ENCODE results near the gene JMJD4.
"Not testable (repeated sequence)": the region's sequence is repeated elsewhere in the genome, so short reads cannot be mapped to it uniquely, and the experiment has no call there.

The JMJD4 gene

DNA sequence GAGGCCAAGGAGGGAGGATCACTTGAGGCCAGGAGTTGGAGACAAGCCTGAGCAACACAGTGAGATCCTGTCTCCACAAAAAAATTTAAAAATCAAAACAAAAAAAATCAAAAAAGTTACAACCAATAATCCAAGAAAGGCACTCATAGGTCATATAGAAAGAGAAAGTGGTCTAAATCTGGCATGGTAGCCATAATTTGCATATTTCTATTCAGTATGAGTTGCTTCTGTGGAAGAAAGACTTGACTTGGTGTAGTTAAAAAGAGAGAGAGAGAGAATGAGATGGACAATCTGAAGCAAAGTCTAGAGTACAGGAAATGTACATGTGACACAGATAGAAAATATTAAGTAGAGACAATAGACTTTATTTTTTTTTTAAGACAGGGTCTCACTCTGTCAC is 22.5 kb downstream of the JMJD4 start:
- no peak for TF ChIP-seq EZH2 (IDR thresholded peaks at IDR 0.05; ENCODE audit: borderline replicate concordance, low read depth, low read length, severe bottlenecking)
- TF ChIP-seq, protein P1, sequence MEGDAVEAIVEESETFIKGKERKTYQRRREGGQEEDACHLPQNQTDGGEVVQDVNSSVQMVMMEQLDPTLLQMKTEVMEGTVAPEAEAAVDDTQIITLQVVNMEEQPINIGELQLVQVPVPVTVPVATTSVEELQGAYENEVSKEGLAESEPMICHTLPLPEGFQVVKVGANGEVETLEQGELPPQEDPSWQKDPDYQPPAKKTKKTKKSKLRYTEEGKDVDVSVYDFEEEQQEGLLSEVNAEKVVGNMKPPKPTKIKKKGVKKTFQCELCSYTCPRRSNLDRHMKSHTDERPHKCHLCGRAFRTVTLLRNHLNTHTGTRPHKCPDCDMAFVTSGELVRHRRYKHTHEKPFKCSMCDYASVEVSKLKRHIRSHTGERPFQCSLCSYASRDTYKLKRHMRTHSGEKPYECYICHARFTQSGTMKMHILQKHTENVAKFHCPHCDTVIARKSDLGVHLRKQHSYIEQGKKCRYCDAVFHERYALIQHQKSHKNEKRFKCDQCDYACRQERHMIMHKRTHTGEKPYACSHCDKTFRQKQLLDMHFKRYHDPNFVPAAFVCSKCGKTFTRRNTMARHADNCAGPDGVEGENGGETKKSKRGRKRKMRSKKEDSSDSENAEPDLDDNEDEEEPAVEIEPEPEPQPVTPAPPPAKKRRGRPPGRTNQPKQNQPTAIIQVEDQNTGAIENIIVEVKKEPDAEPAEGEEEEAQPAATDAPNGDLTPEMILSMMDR (IDR thresholded peaks at IDR 0.05; ENCODE audit: borderline replicate concordance, extremely low read depth, low read length, poor library complexity, severe bottlenecking): no peak
- peaks cover 10% of the 10 kb centered on the region for H3K9me3 ChIP-seq (ENCODE audit: insufficient read depth, low read length, severe bottlenecking)
- H4K20me1 ChIP-seq (ENCODE audit: insufficient read depth, low read length): no peaks in the 10 kb centered on the region
- no peak overlapping the region for H3K27ac ChIP-seq (ENCODE audit: low read length)
- no peaks in the 10 kb centered on the region for H3K36me3 ChIP-seq (ENCODE audit: insufficient read depth, low read length)
- peaks cover 3% of the 10 kb centered on the region; the same call in 1 of the 2 replicates for H3K4me1 ChIP-seq (ENCODE audit: insufficient read depth, low read length)
- no peak overlapping the region for H2AFZ ChIP-seq (ENCODE audit: low read depth, low read length)
- H3K9ac ChIP-seq (ENCODE audit: low read depth, low read length): no peak overlapping the region
- no peak overlapping the region for H3K4me3 ChIP-seq (ENCODE audit: low read depth in 1 of 2, low read length in 2 of 2)
- H3K79me2 ChIP-seq (ENCODE audit: insufficient read depth, low read length): no peaks in the 10 kb centered on the region
- H3K27me3 ChIP-seq (ENCODE audit: insufficient read depth, low read length, poor library complexity): no peaks in the 10 kb centered on the region
- DNase-seq (no peak), ATAC-seq (ENCODE audit: insufficient read depth, low read depth) (no peak)
- H3K4me2 ChIP-seq (ENCODE audit: insufficient read depth, low read length): no peak overlapping the region

DNA sequence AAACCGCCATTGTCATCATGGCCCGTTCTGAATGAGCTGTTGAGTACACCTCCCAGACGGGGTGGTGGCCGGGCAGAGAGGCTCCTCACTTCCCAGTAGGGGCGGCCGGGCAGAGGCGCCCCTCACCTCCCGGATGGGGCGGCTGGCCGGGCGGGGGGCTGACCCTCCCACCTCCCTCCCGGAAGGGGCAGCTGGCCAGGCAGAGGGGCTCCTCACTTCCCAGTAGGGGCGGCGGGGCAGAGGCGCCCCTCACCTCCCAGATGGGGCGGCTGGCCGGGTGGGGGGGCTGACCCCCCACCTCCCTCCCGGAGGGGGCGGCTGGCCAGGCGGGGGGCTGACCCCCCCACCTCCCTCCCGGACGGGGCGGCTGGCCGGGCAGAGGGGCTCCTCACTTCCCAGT is 24.6 kb downstream of the JMJD4 start:
- not testable (repeated sequence) for H3K27ac ChIP-seq (ENCODE audit: low read length); H3K4me2 ChIP-seq (ENCODE audit: insufficient read depth, low read length); H3K27me3 ChIP-seq (ENCODE audit: insufficient read depth, low read length, poor library complexity); H3K4me1 ChIP-seq (ENCODE audit: insufficient read depth, low read length); ATAC-seq (ENCODE audit: insufficient read depth, low read depth); H3K79me2 ChIP-seq (ENCODE audit: insufficient read depth, low read length); DNase-seq; H2AFZ ChIP-seq (ENCODE audit: low read depth, low read length); H4K20me1 ChIP-seq (ENCODE audit: insufficient read depth, low read length); H3K4me3 ChIP-seq (ENCODE audit: low read depth in 1 of 2, low read length in 2 of 2); H3K9ac ChIP-seq (ENCODE audit: low read depth, low read length); H3K36me3 ChIP-seq (ENCODE audit: insufficient read depth, low read length)
- H3K9me3 ChIP-seq (ENCODE audit: insufficient read depth, low read length, severe bottlenecking): peaks cover 10% of the 10 kb centered on the region

GRCh38 chr1:227709451-227709850 is 25.7 kb downstream of the JMJD4 start:
- peaks cover 3% of the 10 kb centered on the region; the same call in 1 of the 2 replicates for H3K4me1 ChIP-seq (ENCODE audit: insufficient read depth, low read length)
- peaks cover 10% of the 10 kb centered on the region for H3K9me3 ChIP-seq (ENCODE audit: insufficient read depth, low read length, severe bottlenecking)
- H3K27me3 ChIP-seq (ENCODE audit: insufficient read depth, low read length, poor library complexity): no peaks in the 10 kb centered on the region
- H3K27ac ChIP-seq (ENCODE audit: low read length): no peak overlapping the region
- no peaks in the 10 kb centered on the region for H4K20me1 ChIP-seq (ENCODE audit: insufficient read depth, low read length)
- H2AFZ ChIP-seq (ENCODE audit: low read depth, low read length): no peak overlapping the region
- H3K4me3 ChIP-seq (ENCODE audit: low read depth in 1 of 2, low read length in 2 of 2): no peak overlapping the region
- H3K4me2 ChIP-seq (ENCODE audit: insufficient read depth, low read length): no peak overlapping the region
- H3K9ac ChIP-seq (ENCODE audit: low read depth, low read length): no peak overlapping the region
- TF ChIP-seq EZH2 (IDR thresholded peaks at IDR 0.05; ENCODE audit: borderline replicate concordance, low read depth, low read length, severe bottlenecking): no peak
- TF ChIP-seq, protein P1 (IDR thresholded peaks at IDR 0.05; ENCODE audit: borderline replicate concordance, extremely low read depth, low read length, poor library complexity, severe bottlenecking): no peak
- H3K79me2 ChIP-seq (ENCODE audit: insufficient read depth, low read length): no peaks in the 10 kb centered on the region
- H3K36me3 ChIP-seq (ENCODE audit: insufficient read depth, low read length): no peaks in the 10 kb centered on the region
- no peak for DNase-seq
- no peak for ATAC-seq (ENCODE audit: insufficient read depth, low read depth)

- TF ChIP-seq, protein P1 (IDR thresholded peaks at IDR 0.05; ENCODE audit: borderline replicate concordance, extremely low read depth, low read length, poor library complexity, severe bottlenecking): no peak
- no peak for TF ChIP-seq EZH2 (IDR thresholded peaks at IDR 0.05; ENCODE audit: borderline replicate concordance, low read depth, low read length, severe bottlenecking)
- H3K79me2 ChIP-seq (ENCODE audit: insufficient read depth, low read length): no peaks in the 10 kb centered on the region
- no peaks in the 10 kb centered on the region for H3K36me3 ChIP-seq (ENCODE audit: insufficient read depth, low read length)
- H3K9ac ChIP-seq (ENCODE audit: low read depth, low read length): no peak overlapping the region
- H3K4me3 ChIP-seq (ENCODE audit: low read depth in 1 of 2, low read length in 2 of 2): no peak overlapping the region
- DNase-seq (no peak), ATAC-seq (ENCODE audit: insufficient read depth, low read depth) (peak; percentile 66)
- H3K9me3 ChIP-seq (ENCODE audit: insufficient read depth, low read length, severe bottlenecking): peaks cover 4% of the 10 kb centered on the region
- no peaks in the 10 kb centered on the region for H4K20me1 ChIP-seq (ENCODE audit: insufficient read depth, low read length)
- peak overlapping the region; percentile 41; the same call in 1 of the 2 replicates for H2AFZ ChIP-seq (ENCODE audit: low read depth, low read length)
- no peaks in the 10 kb centered on the region for H3K27me3 ChIP-seq (ENCODE audit: insufficient read depth, low read length, poor library complexity)
- H3K4me1 ChIP-seq (ENCODE audit: insufficient read depth, low read length): peaks cover 3% of the 10 kb centered on the region; the same call in 1 of the 2 replicates
- peak overlapping the region; percentile 35; the same call in 1 of the 2 replicates for H3K4me2 ChIP-seq (ENCODE audit: insufficient read depth, low read length)
- H3K27ac ChIP-seq (ENCODE audit: low read length): no peak overlapping the region
Measured at GRCh38 chr1:227707846-227708245, 27.3 kb downstream of the JMJD4 start.

- H3K4me2 ChIP-seq (ENCODE audit: insufficient read depth, low read length); H3K79me2 ChIP-seq (ENCODE audit: insufficient read depth, low read length); H3K27me3 ChIP-seq (ENCODE audit: insufficient read depth, low read length, poor library complexity); DNase-seq; H3K27ac ChIP-seq (ENCODE audit: low read length); H4K20me1 ChIP-seq (ENCODE audit: insufficient read depth, low read length); H3K9ac ChIP-seq (ENCODE audit: low read depth, low read length); H3K4me1 ChIP-seq (ENCODE audit: insufficient read depth, low read length); H3K36me3 ChIP-seq (ENCODE audit: insufficient read depth, low read length); H2AFZ ChIP-seq (ENCODE audit: low read depth, low read length); H3K9me3 ChIP-seq (ENCODE audit: insufficient read depth, low read length, severe bottlenecking); H3K4me3 ChIP-seq (ENCODE audit: low read depth in 1 of 2, low read length in 2 of 2); ATAC-seq (ENCODE audit: insufficient read depth, low read depth): not testable (repeated sequence)
Measured at GRCh38 chr1:227701631-227702030, 33.5 kb downstream of the JMJD4 start.

Measured in DND-41 (cell line).